Mesothelial cell of epicardium (in vitro differentiated cells): ENCODE measurements around the gene ASB1. TPM values are rescaled to one million over a fixed set of nuclear protein-coding genes. Genes with fewer than 3 reads are reported as not detected.

ENCODE experiments used
- DNase-seq, 2 experiments: peaks; one replicate each; pipeline ENCODE4 v3.0.0; 2021; ENCODE audit warnings: low spot score in 2 of 2; ENCODE audit not compliant: unreplicated experiment in 2 of 2
- H3K27ac Mint-ChIP-seq: 2 replicates; pipeline ENCODE4 v1.8.0; 2021; ENCODE audit warnings: mixed read lengths
- H3K27me3 Mint-ChIP-seq: 2 replicates; pipeline ENCODE4 v1.8.0; 2021; ENCODE audit warnings: low read depth, mixed read lengths
- H3K36me3 Mint-ChIP-seq: 2 replicates; pipeline ENCODE4 v1.8.0; 2021; ENCODE audit warnings: mixed read lengths
- H3K4me1 Mint-ChIP-seq: 2 replicates; pipeline ENCODE4 v1.8.0; 2021; ENCODE audit warnings: mixed read lengths
- H3K4me3 Mint-ChIP-seq: 2 replicates; pipeline ENCODE4 v1.8.0; 2021; ENCODE audit warnings: mild to moderate bottlenecking, moderate library complexity, mixed read lengths
- H3K9me3 Mint-ChIP-seq: 2 replicates; pipeline ENCODE4 v1.8.0; 2021; ENCODE audit warnings: mixed read lengths
- total RNA-seq: library from RNA; stranded (reverse); gene quantifications from 3 replicates; pipeline ENCODE4 v1.2.1, GENCODE V29; 2021
- TF ChIP-seq, protein P1 (sequence below): fragments of 200-600 bp; sonication (generic); IDR thresholded peaks from one replicate; pipeline ENCODE4 v1.5.0; 2021; ENCODE audit warnings: antibody characterized with exemption; ENCODE audit not compliant: unreplicated experiment

ASB1 gene
- total RNA-seq, 1 donor from 2014 or later, result 33.2 TPM

DNA sequence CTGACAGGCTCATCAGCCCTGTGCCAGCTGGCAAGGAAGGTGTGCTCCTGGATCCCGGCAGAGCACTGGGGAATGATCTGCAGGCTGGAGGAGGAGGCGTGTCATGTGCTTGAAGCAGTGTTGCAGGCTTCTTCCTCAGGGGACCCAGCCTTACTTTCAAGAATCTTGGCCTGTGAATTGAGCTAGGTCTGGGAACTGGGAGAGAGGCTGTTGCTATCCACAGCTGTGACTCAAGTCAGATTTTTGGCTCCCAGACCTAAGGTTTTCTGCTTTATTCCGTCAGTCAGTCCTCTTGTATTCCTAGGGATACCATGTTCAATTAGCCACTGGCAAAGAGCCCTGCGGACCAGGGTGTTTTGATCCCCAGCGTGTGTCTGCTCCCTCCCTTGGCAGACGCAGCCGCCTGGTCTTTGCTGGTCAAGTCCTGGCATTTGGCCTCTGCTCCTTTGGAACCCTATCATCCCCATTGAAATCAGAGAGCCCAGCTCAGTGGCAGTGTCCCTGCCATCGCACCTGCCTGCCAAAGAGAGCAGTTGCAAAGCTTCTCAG is 32.4 kb downstream of the ASB1 start:
- no peak overlapping the region for H3K4me3 Mint-ChIP-seq
- no peaks in the 10 kb centered on the region for H3K27me3 Mint-ChIP-seq
- no peaks in the 10 kb centered on the region for H3K36me3 Mint-ChIP-seq
- DNase-seq, result no peak
- TF ChIP-seq, protein P1, sequence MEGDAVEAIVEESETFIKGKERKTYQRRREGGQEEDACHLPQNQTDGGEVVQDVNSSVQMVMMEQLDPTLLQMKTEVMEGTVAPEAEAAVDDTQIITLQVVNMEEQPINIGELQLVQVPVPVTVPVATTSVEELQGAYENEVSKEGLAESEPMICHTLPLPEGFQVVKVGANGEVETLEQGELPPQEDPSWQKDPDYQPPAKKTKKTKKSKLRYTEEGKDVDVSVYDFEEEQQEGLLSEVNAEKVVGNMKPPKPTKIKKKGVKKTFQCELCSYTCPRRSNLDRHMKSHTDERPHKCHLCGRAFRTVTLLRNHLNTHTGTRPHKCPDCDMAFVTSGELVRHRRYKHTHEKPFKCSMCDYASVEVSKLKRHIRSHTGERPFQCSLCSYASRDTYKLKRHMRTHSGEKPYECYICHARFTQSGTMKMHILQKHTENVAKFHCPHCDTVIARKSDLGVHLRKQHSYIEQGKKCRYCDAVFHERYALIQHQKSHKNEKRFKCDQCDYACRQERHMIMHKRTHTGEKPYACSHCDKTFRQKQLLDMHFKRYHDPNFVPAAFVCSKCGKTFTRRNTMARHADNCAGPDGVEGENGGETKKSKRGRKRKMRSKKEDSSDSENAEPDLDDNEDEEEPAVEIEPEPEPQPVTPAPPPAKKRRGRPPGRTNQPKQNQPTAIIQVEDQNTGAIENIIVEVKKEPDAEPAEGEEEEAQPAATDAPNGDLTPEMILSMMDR, result no peak
- H3K9me3 Mint-ChIP-seq, result peaks cover 22% of the 10 kb centered on the region
- no peak overlapping the region for H3K27ac Mint-ChIP-seq
- H3K4me1 Mint-ChIP-seq, result no peaks in the 10 kb centered on the region

DNA sequence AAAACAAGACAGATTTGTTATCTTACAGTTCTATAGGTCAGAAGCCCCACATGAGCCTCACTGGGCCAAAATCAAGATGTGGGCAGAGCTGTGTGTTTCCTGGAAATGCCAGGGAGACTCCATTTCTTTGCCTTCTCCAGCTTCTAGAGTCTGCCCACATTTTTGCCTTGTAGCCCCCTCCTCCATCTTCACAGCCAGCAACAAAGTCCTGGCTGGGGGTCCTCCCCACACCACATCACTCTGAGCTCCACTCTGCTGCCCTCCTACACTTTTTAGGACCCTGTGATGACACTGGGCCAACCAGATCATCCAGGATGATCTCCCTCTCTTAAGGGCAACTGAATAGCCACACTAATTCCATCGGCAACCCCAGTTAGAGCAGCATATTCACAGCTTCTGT is 34.3 kb downstream of the ASB1 start:
- TF ChIP-seq, protein P1, result no peak
- Mint-ChIP-seq H3K9me3 (peaks cover 19% of the 10 kb centered on the region), H3K36me3 (no peaks in the 10 kb centered on the region), H3K4me1 (no peaks in the 10 kb centered on the region), H3K27me3 (no peaks in the 10 kb centered on the region), H3K4me3 (no peak overlapping the region), H3K27ac (no peak overlapping the region)
- DNase-seq, result no peak

DNA sequence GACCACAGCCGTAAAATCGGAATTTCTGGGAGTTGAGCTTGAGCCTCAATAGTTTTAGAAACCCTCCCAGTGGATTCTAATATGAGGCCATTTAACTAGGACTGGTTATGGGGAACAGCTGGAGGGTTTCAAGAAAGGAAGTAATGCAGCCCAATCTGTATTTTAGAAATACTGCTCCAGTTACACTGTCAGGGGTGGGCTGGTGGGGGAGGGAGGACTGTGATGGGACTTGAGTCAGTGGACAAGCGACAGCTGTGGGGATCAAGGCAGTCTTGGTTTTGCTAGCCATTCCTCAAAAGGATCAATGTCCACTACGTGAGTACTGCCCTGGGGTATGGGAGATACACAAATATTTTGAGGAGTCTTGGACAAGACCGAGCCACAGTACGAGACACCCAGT is 34.8 kb downstream of the ASB1 start:
- no peak for DNase-seq
- H3K27ac Mint-ChIP-seq, result no peak overlapping the region
- H3K4me3 Mint-ChIP-seq, result no peak overlapping the region
- no peaks in the 10 kb centered on the region for H3K4me1 Mint-ChIP-seq
- TF ChIP-seq, protein P1, result no peak
- no peaks in the 10 kb centered on the region for H3K36me3 Mint-ChIP-seq
- peaks cover 16% of the 10 kb centered on the region for H3K9me3 Mint-ChIP-seq
- no peaks in the 10 kb centered on the region for H3K27me3 Mint-ChIP-seq

DNA sequence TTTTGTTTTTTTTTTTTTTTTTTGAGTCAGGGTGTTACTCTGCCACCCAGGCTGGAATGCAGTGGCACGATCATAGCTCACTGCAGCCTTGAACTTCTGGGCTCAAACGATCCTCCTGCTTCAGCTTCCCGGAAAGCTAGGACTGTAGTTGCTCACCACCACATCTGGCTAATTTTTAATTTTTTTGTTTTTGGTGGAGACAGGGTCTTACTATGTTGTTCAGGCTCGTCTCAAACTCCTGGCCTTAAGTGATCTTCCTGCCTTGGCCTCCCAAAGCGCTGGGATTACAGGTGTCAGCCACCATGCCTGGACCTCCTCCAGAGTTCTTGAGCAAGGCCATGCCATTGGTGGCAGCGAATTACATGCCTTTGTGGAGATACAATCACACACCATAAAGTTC is 35.2 kb downstream of the ASB1 start:
- Mint-ChIP-seq H3K4me1 (no peaks in the 10 kb centered on the region), H3K9me3 (peaks cover 12% of the 10 kb centered on the region), H3K4me3 (no peak overlapping the region), H3K36me3 (no peaks in the 10 kb centered on the region), H3K27me3 (no peaks in the 10 kb centered on the region), H3K27ac (no peak overlapping the region)
- DNase-seq, result no peak
- TF ChIP-seq, protein P1, result no peak

DNA sequence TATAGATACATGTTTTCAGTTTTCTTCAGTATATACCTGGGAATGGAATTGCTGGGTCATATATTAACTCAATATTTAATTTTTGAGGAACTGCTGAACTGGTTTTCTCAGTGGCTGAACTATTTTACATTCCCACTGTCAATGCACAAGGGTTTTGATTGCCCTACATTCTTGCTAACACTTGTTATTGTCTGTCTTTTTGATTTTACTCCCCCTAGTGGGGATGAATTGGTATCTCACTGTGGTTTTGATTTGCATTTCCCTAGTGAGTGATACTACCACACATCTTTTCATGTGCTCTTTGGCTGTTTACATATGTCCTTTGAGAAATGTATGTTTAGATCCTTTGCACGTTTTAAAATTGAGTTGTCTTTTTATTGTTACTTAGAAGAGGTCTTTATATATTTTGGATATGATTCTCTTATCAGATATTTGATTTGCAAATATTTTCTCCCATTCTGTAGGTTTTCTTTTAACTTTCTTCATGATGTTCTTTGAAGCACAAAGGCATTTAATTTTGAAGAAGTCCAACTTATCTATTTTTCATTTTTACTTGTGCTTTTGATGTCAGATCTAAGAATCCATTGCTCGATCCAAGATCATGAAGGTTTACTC is 36.2 kb downstream of the ASB1 start:
- H3K27ac Mint-ChIP-seq, result no peak overlapping the region
- no peak for DNase-seq
- no peaks in the 10 kb centered on the region for H3K36me3 Mint-ChIP-seq
- peaks cover 13% of the 10 kb centered on the region for H3K9me3 Mint-ChIP-seq
- no peak overlapping the region for H3K4me3 Mint-ChIP-seq
- no peaks in the 10 kb centered on the region for H3K4me1 Mint-ChIP-seq
- TF ChIP-seq, protein P1, result peak; percentile 56
- no peaks in the 10 kb centered on the region for H3K27me3 Mint-ChIP-seq
